Retinal pigment epithelial cell (primary cell): Measurements from ENCODE around the gene NXN.
"Not testable (repeated sequence)": the region's sequence is repeated elsewhere in the genome, so short reads cannot be mapped to it uniquely, and the experiment has no call there.

Experiments
- DNase-seq: peaks from one replicate; pipeline ENCODE4 v3.0.0-alpha.2; 2010; ENCODE audit warnings: low read depth
- H3K4me3 ChIP-seq: 2 replicates; pipeline ENCODE4 v1.5.1; 2011; ENCODE audit warnings: mild to moderate bottlenecking, low read length, control low read depth, moderate library complexity
- CTCF ChIP-seq: conservative IDR thresholded peaks from 2 replicates; pipeline ENCODE4 v1.5.1; 2011; ENCODE audit warnings: low read depth, low read length, control low read depth, inconsistent platforms

The NXN gene

GRCh38 chr17:806781-807522, 172.6 kb downstream of the NXN start:
- DNase-seq: no peak
- TF ChIP-seq CTCF: no peak

GRCh38 chr17:806346-806745, 173.2 kb downstream of the NXN start:
- TF ChIP-seq CTCF: no peak
- no peak overlapping the region for H3K4me3 ChIP-seq
- DNase-seq: no peak

More at GRCh38 chr17:806781-807522, 172.6 kb downstream of the NXN start:
- H3K4me3 ChIP-seq: no peak overlapping the region

GRCh38 chr17:805886-806285, 173.7 kb downstream of the NXN start:
- H3K4me3 ChIP-seq, DNase-seq: not testable (repeated sequence)

GRCh38 chr17:804541-805435, 174.8 kb downstream of the NXN start:
- TF ChIP-seq CTCF: no peak
- no peak for DNase-seq
- H3K4me3 ChIP-seq: no peak overlapping the region

GRCh38 chr17:802901-803881, 176.4 kb downstream of the NXN start:
- H3K4me3 ChIP-seq: no peak overlapping the region
- DNase-seq: no peak
- TF ChIP-seq CTCF: no peak

GRCh38 chr17:802481-802880, 177.1 kb downstream of the NXN start:
- TF ChIP-seq CTCF: no peak
- DNase-seq: no peak
- H3K4me3 ChIP-seq: no peak overlapping the region

- no peak for TF ChIP-seq CTCF
- no peak for DNase-seq
- no peak overlapping the region for H3K4me3 ChIP-seq
These were observed 177.9 kb downstream of the NXN start for GRCh38 chr17:801660-802059.
